Measurements from ENCODE around the gene SERPINE3. TPM values are rescaled to one million over a fixed set of nuclear protein-coding genes. Genes with fewer than 3 reads are reported as not detected.

SERPINE3 gene
- polyA plus RNA-seq, 1 of the 3 experiments (the other 2 are of a cell fraction) = not detected

- H3K4me3 ChIP-seq (ENCODE audit: low read depth in 2 of 2, low read length in 1 of 2) = no peak overlapping the region
- CTCF ChIA-PET = no interaction called here
- peaks cover 4 to 10% of the 10 kb centered on the region in 2 experiments; a peak in 1 of 4 replicates for H3K4me1 ChIP-seq (ENCODE audit: control insufficient read depth in 1 of 2, insufficient read depth in 2 of 2, low read depth in 1 of 2, low read length in 1 of 2)
- 90% methylated on average over 5 of the region's 5 CpGs for WGBS (ENCODE audit: low lambda C conversion rate)
- no peak overlapping the region for H3K4me2 ChIP-seq
- no peaks in the 10 kb centered on the region for H3F3A ChIP-seq (replicated peaks; ENCODE audit: insufficient read depth)
- H4K20me1 ChIP-seq (ENCODE audit: insufficient read depth) = no peaks in the 10 kb centered on the region
- no peaks in the 10 kb centered on the region for H3K36me3 ChIP-seq (replicated peaks in 1 of 2; ENCODE audit: control insufficient read depth in 1 of 2, insufficient read depth in 2 of 2, low read length in 1 of 2)
- no peaks in the 10 kb centered on the region for H3K9me3 ChIP-seq
- no peak overlapping the region for H3K9ac ChIP-seq
- TF ChIP-seq TAF1 (IDR thresholded peaks at IDR 0.05; ENCODE audit: borderline replicate concordance, low read depth, low read length) (no peak), GATA2 (CRISPR knock-in tag; IDR thresholded peaks at IDR 0.05) (no peak), EP300 (IDR thresholded peaks at IDR 0.05; ENCODE audit: borderline replicate concordance in 1 of 2, low read depth in 1 of 2, low read length in 1 of 2) (no peak), MAX (IDR thresholded peaks at IDR 0.05; ENCODE audit: low read depth) (no peak), SMC3 (IDR thresholded peaks at IDR 0.05; ENCODE audit: low read depth, low read length) (no peak), USF2 (IDR thresholded peaks at IDR 0.05; ENCODE audit: borderline replicate concordance, low read depth, low read length) (no peak), RFX5 (IDR thresholded peaks at IDR 0.05; ENCODE audit: low read length) (no peak), FOXM1 (IDR thresholded peaks at IDR 0.05; ENCODE audit: low read depth) (no peak), RCOR1 (IDR thresholded peaks at IDR 0.05; ENCODE audit: low read length) (no peak), POLR2AphosphoS5 (IDR thresholded peaks at IDR 0.05; ENCODE audit: low read depth, low read length) (no peak)
- no peaks in the 10 kb centered on the region for H3K79me2 ChIP-seq (ENCODE audit: insufficient read depth)
- no peaks in the 10 kb centered on the region for H3K9me2 ChIP-seq
- POLR2A ChIA-PET = no interaction called here
- no peaks in the 10 kb centered on the region for H3K27me3 ChIP-seq (ENCODE audit: insufficient read depth)
- no peak overlapping the region for H3K27ac ChIP-seq (ENCODE audit: low read depth in 2 of 2, low read length in 1 of 2)
- DNase-seq = no peak
- H2AFZ ChIP-seq (ENCODE audit: low read depth) = no peak overlapping the region
Observed at GRCh38 chr13:51343475-51343874, 4.0 kb downstream of the SERPINE3 start.

- CTCF ChIA-PET = interaction anchor here (1.3 kb wide), 1 partner anchor 24 kb away, joined by 3 read pairs; no protein-coding TSS in a partner anchor
Observed at GRCh38 chr13:51346397-51346796, 6.9 kb downstream of the SERPINE3 start.

More at GRCh38 chr13:51346397-51346796, 6.9 kb downstream of the SERPINE3 start:
- no peak overlapping the region for H2AFZ ChIP-seq (ENCODE audit: low read depth)
- 96% methylated on average over 2 of the region's 2 CpGs for WGBS (ENCODE audit: low lambda C conversion rate)
- H3K9me3 ChIP-seq = no peaks in the 10 kb centered on the region
- no peaks in the 10 kb centered on the region for H3K9me2 ChIP-seq
- DNase-seq = no peak
- H3F3A ChIP-seq (replicated peaks; ENCODE audit: insufficient read depth) = no peaks in the 10 kb centered on the region
- no peaks in the 10 kb centered on the region for H3K36me3 ChIP-seq (replicated peaks in 1 of 2; ENCODE audit: control insufficient read depth in 1 of 2, insufficient read depth in 2 of 2, low read length in 1 of 2)
- no peaks in the 10 kb centered on the region for H3K27me3 ChIP-seq (ENCODE audit: insufficient read depth)
- H3K79me2 ChIP-seq (ENCODE audit: insufficient read depth) = no peaks in the 10 kb centered on the region
- TF ChIP-seq EP300 (IDR thresholded peaks at IDR 0.05; ENCODE audit: borderline replicate concordance in 1 of 2, low read depth in 1 of 2, low read length in 1 of 2) (no peak), MAX (IDR thresholded peaks at IDR 0.05; ENCODE audit: low read depth) (no peak), RXRA (IDR thresholded peaks at IDR 0.05; ENCODE audit: borderline replicate concordance, low read depth) (no peak), POLR2AphosphoS5 (IDR thresholded peaks at IDR 0.05; ENCODE audit: low read depth, low read length) (no peak), YY1 (IDR thresholded peaks at IDR 0.05; ENCODE audit: low read depth) (no peak), GABPA (IDR thresholded peaks at IDR 0.05; ENCODE audit: low read depth) (no peak), IRF3 (IDR thresholded peaks at IDR 0.05; ENCODE audit: low read depth, low read length) (no peak), RAD21 (IDR thresholded peaks at IDR 0.05; ENCODE audit: low read length) (no peak), TCF12 (IDR thresholded peaks at IDR 0.05) (no peak), SIN3A (IDR thresholded peaks at IDR 0.05; ENCODE audit: borderline replicate concordance, low read depth, low read length) (no peak), JUND (IDR thresholded peaks at IDR 0.05) (no peak), RCOR1 (IDR thresholded peaks at IDR 0.05; ENCODE audit: low read length) (no peak), NFIC (IDR thresholded peaks at IDR 0.05; ENCODE audit: borderline replicate concordance) (no peak), ELF1 (IDR thresholded peaks at IDR 0.05) (no peak)
- H3K4me1 ChIP-seq (ENCODE audit: control insufficient read depth in 1 of 2, insufficient read depth in 2 of 2, low read depth in 1 of 2, low read length in 1 of 2) = peaks cover 4 to 7% of the 10 kb centered on the region in 2 experiments; a peak in 1 of 4 replicates
- H4K20me1 ChIP-seq (ENCODE audit: insufficient read depth) = no peaks in the 10 kb centered on the region
- H3K9ac ChIP-seq = no peak overlapping the region
- no peak overlapping the region for H3K4me2 ChIP-seq
- H3K27ac ChIP-seq (ENCODE audit: low read depth in 2 of 2, low read length in 1 of 2) = no peak overlapping the region
- H3K4me3 ChIP-seq (ENCODE audit: low read depth in 2 of 2, low read length in 1 of 2) = no peak overlapping the region
- POLR2A ChIA-PET = no interaction called here

All from SK-N-SH (cell line).